Non-pigmented ciliary epithelial cell (primary cell): ENCODE data around the gene ABHD12B.
A peak's percentile ranks its signal among the peaks of the same experiment; 100 is the strongest.
"Not testable (repeated sequence)": the region's sequence is repeated elsewhere in the genome, so short reads cannot be mapped to it uniquely, and the experiment has no call there.

Experiments used
- DNase-seq: peaks from one replicate; pipeline ENCODE4 v3.0.0-alpha.2; 2010; ENCODE audit warnings: low read depth

Gene ABHD12B

DNA sequence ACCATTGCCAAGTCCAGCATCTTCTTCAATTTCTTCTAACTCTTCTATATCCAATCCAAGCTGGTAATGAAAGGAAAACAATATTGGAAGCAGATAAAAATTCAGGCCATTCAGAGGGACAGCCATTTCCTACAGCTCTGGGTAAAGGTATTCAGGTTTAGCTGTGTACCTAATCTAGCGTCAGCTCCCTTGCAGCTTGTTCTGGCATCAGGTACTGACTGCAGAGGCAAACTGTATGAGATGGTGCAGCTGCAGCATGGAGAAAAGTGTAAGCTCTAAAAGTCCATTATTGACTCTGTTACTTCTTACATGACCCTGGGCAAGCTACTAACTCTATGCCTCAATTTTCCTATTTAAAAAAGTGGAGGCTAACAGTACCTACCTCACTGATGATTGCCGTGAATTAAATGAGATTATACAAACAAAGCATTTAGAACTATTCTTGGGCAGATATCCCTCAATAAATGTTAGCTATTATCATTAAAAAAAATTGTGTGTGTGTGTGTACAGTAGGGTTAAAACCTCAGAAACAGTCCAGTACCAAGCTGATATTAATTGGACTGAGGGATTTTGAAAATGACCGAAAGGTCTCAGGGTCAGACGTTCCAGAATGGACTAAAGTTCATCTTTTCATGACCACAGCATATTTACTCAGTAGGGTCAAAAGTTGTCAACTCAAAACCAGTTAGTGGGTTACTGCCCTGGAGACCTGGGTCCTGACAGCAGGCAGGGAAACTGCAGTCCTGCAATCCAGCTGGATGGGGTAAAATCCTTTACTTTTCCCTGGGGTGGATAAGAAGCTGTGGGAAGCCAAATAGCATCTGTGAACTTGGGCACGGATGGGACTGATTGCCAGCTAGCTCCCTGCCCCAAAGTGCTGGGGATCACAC is 63.5 kb downstream of the ABHD12B start:
- DNase-seq: no peak

DNA sequence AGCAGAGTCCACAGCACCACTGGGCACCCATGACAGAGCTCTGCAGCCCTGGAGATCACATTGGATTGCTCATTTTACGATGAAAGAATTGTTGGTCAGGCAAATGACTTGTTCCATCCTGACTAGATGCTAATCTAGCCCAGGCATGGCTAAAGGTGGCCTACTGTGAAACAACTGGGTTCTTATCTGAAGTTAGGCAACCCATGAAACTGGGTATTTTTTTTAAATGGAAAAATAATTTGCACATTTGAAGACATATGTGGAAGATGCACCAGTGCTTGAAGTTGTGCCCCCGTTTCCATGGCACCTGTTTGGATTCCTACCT is 64.1 kb downstream of the ABHD12B start:
- DNase-seq: no peak

DNA sequence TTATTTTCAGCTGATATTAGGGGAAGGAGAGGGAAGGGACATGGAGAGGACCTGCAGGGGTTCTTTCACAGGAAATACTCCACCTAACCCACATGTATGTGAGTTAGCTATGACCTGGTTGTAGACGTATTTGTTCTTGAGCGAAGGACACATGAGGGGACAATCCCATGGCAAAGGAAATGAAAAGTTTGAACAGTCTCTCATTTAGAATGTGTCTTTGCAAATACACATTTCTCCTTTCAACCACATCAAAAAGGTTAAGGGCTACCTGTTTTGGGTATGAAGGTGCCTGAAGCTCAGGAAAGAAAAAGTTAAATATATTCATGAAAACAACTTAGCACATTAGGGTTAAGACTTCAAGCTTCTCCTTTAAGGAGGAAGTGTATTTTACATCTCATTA is 65.0 kb downstream of the ABHD12B start:
- DNase-seq: no peak

DNA sequence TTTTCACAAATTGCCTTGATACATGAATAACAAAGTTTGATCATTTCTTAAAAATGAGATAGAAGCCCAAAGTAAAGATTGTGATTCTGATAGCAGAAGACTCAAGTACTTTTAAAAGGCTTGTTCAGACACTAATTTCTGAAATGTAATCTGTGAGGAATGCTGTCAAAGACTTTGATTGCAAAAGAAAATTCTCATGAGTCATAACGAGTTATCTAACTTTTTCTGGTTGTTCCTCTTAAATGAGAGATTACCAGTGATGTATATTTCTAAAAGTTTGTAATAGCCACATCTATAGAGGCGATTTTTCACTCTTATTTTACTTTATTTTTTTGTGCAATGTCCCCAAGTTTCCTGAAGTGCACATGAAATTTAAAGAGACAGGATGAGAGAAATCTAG is 65.5 kb downstream of the ABHD12B start:
- peak; percentile 46 for DNase-seq

DNA sequence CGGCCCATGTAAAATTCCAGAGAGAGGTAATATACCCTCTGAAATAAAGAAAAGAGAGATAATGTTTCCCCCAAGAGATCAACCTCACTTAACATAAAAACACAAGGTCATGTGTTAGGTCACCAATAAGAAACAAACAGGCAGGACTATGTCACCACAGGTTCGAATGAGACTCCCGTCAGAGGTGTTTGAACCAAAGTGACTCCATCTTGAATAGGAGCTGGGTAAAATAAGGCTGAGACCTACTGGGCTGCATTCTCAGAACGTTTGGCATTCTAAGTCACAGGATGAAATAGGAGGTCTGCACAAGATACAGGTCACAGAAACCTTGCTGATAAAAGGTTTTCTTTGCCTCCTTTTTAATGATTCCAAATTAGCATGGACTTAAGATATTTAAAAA is 65.9 kb downstream of the ABHD12B start:
- no peak for DNase-seq

DNA sequence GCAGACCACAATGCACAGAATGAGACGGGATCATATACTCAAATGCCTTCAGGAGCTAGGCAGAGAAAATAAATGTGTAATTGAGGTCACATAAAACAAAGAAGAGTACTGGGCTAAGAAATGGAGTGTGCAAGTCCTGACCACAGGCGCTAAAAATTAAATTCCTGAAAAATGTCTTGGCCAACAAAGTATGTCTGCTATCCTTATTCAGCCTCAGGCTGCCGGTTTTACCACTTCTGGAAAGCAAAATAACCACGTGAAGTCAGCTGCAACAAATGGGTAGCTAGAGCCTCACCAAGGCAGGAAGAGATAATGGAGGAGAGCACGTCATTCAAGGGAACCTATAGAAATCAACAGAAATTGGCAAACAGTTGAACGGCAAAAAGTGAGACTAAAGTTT is 69.3 kb downstream of the ABHD12B start:
- DNase-seq: peak; percentile 65

DNA sequence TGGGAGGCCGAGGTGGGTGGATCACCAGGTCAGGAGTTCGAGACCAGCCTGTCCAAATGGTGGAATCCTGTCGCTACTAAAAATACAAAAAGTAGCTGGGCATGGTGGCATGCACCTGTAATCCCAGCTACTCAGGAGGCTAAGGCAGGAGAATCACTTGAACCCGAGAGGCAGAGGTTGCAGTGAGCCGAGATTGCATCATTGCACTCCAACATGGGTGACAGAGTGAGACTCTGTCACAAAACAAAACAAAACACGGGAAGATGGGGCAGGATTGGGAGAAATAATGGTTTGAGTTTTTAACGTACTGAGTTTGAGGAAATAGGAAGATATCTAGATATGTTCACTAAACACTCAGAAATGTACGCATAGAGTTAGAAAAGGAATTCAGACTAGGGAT is 69.8 kb downstream of the ABHD12B start:
- DNase-seq: not testable (repeated sequence)

DNA sequence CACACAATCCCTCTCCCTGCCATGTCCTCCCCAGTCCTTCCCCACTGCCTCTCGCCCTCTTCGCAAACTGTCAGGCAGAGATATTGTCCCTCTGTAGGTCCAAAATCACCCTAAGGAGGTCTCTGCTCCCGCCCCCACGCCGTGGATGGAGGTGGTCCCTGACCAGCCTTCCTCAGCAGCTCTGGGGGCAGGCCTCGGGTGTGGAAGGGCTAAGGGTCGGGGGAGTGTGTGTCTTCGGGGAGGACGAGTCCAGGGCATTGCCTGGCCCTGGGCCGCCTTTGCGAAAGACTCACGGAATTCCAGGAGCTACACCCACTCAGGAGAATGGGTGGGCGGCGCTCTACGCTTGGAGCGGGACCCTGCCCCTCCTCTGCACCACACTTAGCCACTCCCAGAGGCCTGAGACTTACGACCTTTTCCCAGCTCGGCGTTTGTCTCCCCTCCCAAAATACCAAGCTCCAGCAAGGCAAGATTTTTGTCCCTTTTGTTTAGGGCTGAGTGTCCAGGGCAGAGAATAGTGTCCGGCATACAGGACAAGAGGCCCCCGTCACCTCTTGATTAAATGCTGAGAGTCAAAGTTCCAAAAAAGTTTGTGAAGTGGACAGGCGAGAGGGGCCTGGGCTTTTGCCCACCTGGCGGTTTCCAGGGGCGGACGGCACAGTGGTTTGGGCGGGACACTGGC is 71.5 kb downstream of the ABHD12B start:
- no peak for DNase-seq

DNA sequence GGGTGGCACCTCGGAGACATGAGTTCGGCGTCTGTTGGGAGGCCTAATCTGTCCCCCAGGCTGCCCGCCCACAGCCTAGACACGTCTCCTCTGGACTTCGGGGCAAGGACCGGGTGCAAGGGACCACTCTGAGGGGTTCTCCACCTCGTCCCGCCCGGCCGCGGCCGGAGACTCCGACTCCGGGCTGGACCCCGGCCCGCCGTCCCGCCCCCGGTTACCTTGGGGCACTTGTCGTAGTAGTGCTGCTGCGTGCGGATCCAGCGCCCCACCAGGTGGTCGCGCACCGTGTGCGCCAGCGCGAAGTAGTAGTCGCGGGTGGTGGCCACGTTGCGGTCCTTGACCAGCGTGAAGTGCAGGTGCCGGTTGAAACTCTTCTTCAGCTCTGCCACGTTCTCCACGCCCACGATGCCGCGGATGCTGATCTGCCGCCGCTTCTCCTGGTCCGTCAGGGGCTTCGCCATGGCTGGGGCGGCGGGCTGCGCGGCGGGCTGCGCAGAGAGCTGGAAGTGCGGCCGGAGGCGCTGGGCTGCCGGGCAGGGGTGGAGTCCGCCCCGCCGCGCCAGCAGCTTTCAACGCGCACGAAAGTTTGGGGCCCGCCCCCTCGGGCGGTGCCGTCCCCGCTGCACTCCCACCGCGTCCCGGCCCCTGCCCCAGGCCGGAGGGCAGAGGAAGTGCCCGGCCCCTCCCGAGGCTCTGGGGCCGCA is 72.2 kb downstream of the ABHD12B start, which contains the start of gene PYGL:
Gene PYGL, minus strand, starts transcription at position 541 of the 704 bp plus-strand sequence. Its CDS starts 80 bp downstream, at position 461.
- DNase-seq: no peak

DNA sequence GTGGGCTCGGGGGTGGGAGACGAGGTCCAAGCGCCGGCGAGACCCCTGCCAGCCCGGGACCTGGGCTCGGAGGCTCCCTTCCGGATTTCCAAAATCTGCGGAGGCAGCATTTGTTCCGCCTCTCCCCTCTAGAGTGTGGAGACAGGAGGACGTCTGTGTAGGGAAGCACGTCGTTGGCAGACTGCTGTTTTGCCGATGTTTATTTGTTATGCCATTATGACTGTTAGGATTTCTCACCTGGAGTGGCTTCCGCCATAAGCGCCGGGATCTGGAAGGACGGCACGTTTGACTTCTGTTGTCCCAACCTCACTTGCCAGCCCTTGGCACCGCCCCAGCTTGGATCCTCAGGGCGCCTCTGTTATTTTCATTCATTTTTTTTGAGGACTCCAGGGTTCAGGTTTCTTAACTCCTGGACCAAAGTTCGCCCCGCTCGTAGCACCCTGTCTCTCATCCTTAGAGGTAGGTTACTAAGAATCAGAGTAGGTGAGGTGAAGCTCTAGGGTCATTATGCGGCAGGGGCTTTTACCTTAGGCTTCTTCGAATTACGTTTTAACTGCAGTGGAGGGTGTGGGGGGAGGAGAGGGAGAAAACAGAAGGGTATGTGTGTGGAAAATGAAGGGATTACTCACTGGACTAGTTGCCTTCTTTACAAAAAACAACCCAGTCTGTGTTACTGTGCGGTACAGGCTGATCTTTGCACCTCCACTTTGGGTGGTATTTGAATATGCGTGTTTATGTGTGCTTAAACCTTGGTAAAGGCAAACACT is 73.0 kb downstream of the ABHD12B start:
- DNase-seq: no peak

DNA sequence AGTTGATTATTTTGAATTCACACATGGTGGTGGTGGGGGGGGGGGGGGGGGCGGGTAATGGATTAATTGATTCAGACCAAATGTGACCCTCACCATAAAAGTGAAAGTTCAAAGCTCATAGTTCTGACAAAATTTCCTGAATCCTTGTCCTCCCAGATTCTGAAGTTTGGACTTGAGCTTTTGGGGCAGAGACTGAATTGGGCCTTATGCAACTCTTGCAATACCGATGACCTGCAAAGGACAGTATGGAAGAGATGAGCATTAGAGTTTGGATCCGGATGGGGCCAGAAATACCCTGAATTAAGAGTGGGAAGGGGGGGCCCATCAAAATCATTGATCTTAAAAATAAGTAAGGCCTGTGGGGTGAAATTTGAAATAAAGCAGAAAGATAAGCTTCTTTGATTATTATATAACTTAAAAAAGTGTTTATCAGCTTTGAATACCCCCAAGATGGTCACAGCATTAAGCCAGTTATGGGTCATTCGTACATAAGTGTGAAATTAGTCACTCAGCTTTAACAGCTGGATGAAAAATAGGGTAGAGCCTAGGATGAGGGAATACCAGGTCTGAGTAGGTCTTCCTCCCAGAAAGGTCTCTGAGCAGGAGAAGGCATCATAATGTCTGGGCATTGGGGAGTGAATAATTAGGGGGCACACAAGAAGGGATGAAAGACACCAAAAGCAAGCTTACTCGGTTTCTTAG is 74.5 kb downstream of the ABHD12B start:
- no peak for DNase-seq

DNA sequence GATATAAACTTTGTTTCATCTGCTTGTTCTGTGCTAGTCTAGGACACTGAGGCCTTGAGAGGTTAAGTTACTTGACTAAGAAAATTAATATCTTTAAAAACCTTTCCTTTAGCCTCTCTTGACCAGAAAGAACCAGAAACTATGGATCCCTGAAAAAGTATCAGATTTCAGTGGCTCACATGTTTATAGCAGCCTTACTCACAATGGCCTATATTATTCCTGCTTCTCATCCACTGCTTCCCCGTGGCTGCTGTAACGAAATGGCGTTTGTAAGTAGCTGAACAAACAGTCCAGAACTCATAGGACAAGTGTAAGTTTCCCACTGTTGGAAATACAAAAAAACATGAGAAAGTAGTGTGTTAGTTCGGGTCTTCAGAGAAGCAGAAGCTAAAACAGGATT is 75.6 kb downstream of the ABHD12B start:
- no peak for DNase-seq

DNA sequence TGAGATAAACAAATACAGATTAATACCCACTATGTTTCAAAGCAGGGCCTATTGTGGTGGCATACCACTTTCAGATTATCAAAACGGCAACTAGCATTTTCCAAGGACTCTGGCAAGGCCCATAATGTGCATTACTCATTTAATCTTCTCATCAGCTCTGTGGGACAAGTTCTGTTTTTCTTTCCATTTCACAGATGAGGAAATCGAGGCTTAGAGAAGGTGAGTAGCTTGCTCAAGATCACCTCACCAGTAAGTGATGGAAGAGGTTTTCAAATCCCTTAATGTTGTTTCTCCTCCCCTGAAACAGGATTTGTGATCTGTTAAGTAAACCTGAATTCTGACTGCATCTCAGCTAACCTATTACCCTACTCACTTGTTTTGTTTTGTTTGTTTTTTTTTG is 76.4 kb downstream of the ABHD12B start:
- DNase-seq: no peak

DNA sequence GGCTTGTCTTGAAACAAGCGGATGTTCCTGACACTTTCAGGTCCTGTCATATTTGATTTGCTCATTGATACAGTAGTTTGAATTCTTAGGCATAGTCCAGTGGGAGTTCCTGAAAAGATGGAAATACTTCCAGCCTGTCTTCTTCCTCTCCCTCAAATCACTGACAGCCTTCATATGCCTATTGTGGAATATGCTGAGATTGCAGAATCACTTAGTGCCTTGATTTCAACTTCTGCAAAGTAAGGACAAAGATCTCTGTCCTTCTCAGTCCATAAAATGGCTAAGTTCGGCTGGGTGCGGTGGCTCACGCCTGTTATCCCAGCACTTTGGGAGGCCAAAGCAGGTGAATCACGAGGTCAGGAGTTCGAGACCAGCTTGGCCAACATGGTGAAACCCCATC is 79.2 kb downstream of the ABHD12B start:
- DNase-seq: no peak

DNA sequence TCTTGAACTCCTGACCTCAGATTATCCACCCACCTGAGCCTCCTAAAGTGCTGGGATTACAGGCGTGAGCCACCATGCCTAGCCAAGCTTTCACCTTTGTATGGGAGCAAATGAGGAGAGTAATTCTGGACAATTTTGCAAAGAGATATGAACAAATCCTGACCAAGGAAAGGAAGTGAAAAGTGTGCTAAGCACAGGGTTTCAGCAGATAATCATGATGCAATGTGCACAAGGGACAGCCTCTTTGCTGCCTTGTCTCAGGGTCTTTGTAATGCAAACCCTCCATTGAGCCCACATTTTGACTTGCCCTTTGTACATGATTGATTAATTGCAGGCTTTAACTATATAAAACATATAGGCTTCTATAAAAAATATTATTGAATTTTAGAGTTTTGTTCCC is 81.6 kb downstream of the ABHD12B start:
- no peak for DNase-seq
